ENCODE results near the gene OSMR.

The OSMR gene

DNA sequence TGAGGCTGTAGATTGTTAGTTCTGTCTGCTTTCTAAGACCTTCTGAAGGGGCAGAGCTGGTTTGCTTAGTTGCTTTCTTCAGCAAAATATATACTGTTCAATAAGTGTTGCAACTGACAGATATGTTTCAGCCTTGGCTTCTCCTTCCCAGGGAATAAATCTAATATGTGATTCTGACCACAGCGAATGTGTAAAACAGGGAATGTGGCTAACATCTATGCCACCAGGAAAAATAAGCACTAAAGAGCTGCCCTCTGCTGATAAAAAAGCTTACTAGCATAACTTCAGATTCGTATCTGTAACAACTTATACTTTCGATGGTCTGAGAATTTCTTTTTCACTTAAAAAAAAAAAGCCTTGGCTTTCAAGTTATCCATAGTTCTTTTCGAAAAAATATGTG is 13.0 kb upstream of the OSMR start:
- TF ChIP-seq, protein P1, sequence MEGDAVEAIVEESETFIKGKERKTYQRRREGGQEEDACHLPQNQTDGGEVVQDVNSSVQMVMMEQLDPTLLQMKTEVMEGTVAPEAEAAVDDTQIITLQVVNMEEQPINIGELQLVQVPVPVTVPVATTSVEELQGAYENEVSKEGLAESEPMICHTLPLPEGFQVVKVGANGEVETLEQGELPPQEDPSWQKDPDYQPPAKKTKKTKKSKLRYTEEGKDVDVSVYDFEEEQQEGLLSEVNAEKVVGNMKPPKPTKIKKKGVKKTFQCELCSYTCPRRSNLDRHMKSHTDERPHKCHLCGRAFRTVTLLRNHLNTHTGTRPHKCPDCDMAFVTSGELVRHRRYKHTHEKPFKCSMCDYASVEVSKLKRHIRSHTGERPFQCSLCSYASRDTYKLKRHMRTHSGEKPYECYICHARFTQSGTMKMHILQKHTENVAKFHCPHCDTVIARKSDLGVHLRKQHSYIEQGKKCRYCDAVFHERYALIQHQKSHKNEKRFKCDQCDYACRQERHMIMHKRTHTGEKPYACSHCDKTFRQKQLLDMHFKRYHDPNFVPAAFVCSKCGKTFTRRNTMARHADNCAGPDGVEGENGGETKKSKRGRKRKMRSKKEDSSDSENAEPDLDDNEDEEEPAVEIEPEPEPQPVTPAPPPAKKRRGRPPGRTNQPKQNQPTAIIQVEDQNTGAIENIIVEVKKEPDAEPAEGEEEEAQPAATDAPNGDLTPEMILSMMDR (IDR thresholded peaks at IDR 0.05): no peak

DNA sequence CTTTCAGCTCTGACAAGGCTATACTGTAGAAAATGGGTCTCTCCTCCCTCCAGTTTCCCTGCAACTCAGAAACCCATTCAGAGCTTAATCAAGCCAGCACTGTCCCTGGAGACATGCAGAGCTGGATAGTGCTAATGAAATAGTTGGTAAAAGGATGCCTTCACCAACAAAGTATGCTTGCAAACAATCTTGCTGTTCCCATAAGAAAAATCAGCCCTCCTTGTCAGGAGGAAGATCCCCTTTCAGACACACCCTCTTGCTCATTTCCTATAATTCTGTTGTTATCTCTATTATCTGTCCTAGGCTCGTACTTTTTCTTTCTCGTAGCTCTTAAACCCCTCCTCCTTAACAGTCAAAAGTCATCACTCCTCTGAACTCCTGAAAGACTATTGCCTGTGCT is 9.9 kb upstream of the OSMR start:
- TF ChIP-seq, protein P1 (IDR thresholded peaks at IDR 0.05): no peak

DNA sequence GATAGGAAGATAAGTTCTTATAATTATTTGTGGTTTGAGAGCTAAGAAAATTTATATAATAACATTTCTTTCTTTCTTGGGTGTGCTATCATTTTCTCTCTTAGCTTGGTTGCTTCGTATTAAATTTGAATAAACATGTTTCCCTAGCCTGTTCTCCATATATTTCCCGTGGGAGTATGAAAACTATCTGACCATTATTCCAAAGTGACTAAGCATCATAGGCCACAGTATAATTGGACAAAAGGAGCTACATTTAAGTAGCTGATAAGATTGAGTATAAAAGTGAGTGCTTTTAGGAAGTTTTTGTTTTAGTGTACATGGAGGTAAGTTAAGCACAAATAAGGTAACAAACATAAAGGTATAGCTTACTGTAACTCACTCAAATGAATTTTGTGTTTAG is 8.4 kb upstream of the OSMR start:
- TF ChIP-seq, protein P1 (IDR thresholded peaks at IDR 0.05): no peak

DNA sequence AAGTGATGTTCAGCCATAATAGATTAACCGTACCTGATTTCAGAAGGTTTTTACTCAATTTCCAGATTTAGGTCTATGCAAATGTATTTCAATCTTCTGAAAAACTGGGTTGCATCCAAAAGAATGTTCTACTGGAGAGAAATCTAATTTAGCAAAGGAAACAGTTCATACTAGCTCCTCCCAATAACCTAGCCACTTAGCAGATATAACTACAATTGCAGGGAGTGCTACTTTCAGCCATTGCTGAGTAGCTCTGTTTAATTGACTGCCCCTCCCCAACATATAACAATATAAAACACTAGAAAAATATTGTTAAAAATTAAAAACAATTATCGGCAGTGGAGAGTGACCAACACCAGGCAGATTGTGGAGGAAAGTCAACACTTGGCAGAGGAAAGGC is 7.9 kb upstream of the OSMR start:
- TF ChIP-seq, protein P1 (IDR thresholded peaks at IDR 0.05): no peak

DNA sequence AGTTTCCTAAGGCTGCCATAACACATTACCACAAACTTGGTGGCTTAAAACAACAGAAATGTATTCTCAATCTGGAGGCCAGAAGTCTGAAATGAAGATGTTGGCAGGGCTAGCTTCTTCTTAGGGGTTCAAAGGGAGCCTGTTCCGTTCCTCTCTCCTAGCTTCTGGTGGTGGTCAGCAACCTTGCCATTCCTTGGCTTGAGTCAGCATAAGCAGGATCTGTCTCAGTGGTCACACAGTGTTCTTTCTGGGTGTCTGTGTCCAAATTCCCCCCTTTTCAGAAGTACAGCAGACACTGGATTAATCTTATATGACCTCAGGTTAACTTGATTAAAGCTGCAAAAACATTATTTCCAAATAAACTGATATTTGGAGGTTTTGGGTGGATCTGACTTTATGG is 2.1 kb upstream of the OSMR start:
- TF ChIP-seq, protein P1 (IDR thresholded peaks at IDR 0.05): no peak

DNA sequence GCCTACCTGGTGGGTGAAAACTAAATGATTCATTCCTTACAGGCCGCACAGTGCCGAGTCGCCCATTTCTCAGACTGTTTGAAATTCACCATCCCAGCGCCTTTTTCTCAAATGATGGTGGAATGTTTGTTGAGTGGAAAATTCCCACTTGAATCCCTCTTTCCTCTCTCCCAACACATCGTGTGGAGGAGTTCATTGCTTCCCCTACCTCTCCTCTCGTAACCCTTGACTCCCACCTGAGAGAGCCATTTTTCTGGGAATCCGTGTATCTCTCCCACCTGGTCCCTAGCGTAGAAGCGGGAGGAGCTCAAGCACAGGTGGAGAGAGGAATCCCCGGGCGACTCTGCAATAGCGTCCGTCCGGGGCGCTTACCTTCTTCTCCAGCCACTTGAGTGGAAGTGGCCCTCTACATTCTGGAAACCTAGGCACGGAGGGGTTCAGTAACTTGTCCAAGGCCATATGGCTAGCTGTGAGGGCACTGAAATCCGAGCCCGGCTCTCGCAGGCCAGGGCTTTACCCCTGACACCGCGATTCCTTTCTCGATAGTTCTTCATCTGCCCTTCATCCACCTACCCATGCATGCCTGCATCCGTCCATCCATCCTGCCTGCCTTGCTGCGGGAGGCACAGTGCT is 683 bp downstream of the OSMR start:
- TF ChIP-seq, protein P1 (IDR thresholded peaks at IDR 0.05): no peak

DNA sequence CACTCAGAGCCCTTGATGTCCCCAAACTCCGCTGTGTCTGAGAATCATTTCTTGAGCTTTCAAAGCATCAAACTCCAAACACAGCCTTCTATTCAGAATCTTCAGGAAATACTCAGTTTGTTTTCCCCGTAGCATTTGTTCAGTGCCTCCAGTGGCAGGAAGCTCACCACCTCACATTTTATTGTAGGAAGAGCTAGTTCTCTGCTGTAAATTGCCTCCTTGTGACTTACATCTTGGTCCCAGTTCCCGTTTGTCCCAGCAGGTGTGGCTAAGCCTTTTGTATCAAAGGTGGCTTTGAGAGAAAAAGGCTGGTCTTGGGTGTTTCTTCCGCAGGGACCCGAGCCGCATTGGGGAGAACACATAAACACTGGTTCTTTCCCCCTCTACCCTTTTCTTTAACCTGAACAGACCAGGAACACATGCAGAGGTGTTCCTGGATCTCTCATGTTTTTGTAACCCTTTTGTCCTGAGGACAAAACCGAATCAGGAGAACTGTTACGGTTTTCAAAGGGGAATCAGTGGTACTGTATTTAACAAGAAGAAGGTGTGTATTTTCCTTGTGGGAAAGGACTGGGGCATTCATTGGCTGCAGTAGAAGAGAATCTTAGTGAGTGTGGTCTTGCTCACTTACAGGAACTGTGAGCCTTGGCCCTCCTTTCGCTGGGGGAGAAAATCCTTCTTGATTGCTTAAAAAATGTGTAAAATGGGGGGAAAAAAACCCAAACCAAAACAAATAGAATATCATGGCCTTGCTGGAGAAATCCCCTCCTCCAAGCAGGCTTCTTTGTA is 1.9 kb downstream of the OSMR start:
- TF ChIP-seq, protein P1 (IDR thresholded peaks at IDR 0.05): no peak
